ENCODE data around the gene TMC1. TPM values are rescaled to one million over a fixed set of nuclear protein-coding genes. Genes with fewer than 3 reads are reported as not detected.

Gene TMC1
- total RNA-seq, 1 experiment from 2014 or later: not detected

DNA sequence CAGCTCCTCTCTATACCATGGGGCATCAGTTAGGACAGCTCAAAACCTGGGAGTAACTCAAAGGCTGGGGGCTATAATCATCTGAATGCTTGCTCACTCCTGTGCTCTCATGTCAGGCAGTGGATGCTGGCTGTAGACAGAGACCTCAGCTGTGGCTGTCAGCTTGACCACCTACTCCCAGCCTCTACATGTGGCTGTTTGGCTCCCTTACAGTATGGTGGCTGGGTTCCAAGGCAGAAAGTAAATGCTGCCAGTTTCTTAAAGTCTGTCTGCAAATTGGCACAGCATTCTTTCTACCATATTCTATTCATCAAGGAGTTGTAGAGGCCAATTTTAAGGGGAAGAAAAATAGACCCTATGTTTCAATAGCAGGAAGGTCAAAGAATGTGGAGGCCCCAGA lies 66.9 kb downstream of the TMC1 start:
- Histone ChIP-seq H3K27me3 (no peaks in the 10 kb centered on the region), H3K36me3 (no peaks in the 10 kb centered on the region), H3K4me3 (no peak overlapping the region), H3K9me3 (no peaks in the 10 kb centered on the region)
- DNase-seq: peak; percentile 48

DNA sequence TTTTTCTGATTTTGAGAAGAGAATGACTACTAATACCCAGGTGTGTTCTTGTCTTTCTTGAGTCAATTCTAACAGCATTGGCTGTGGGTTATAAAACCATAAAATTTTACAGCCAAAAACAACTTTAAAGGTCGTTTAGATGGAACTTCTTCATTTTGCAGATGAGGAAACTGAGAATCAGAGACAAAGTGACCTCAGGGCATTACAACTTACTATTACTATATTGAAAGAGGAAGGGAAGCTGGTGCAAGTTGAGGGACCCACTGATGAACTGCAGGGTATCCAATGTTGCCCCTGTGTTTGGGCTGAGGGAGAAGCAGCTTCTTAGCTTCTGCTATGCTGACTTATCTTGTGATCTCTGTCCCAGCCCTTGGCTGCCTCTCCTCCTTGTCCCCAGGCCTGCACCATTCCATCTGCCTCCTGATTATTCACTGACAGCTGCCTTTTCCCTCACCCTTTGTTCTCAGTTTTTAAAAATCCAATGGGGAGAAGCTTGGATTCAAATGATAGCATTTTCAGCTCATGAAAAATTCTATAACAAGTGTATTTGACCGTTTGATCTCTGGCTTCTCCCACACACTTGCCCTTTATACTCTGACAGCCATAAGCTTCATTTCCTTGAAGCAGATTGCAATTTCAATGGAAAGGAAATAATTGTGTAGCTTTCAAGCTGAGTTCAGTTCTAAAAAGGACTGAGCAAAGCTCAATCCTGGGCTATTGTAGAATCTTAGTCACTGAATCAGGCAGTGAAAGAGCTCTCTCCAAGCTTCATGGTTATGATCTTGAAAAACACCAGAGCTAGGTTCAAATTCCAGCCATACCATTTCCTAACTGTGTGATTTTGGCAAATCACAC lies 68.5 kb downstream of the TMC1 start:
- Histone ChIP-seq H3K36me3 (no peaks in the 10 kb centered on the region), H3K27me3 (no peaks in the 10 kb centered on the region)
- no peak for DNase-seq

DNA sequence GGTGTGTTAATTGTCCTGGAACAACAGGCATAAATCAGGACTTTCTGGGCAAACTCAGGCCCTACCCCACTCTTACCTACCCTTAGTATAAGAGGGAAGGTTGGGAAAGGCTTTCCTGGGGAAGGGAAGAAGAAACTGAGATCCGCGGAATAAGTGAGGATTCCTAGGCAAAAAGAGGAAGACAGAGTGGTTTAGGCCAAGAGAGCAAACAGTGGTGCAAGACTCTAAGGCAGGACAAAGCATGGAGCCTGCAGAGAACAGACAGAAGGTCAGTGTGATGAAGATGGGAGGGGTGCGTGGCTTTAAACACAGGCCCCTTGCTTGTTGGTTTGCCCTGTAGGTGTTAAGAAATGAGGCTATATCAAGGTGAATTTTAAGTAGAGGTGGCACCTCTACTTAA lies 69.4 kb downstream of the TMC1 start:
- Histone ChIP-seq H3K27me3 (no peaks in the 10 kb centered on the region), H3K9me3 (no peaks in the 10 kb centered on the region), H3K36me3 (no peaks in the 10 kb centered on the region), H3K4me3 (no peak overlapping the region)
- no peak for DNase-seq

More for the DNA sequence above, 68.5 kb downstream of the TMC1 start:
- no peak overlapping the region for H3K4me3 ChIP-seq
- H3K9me3 ChIP-seq: no peaks in the 10 kb centered on the region

DNA sequence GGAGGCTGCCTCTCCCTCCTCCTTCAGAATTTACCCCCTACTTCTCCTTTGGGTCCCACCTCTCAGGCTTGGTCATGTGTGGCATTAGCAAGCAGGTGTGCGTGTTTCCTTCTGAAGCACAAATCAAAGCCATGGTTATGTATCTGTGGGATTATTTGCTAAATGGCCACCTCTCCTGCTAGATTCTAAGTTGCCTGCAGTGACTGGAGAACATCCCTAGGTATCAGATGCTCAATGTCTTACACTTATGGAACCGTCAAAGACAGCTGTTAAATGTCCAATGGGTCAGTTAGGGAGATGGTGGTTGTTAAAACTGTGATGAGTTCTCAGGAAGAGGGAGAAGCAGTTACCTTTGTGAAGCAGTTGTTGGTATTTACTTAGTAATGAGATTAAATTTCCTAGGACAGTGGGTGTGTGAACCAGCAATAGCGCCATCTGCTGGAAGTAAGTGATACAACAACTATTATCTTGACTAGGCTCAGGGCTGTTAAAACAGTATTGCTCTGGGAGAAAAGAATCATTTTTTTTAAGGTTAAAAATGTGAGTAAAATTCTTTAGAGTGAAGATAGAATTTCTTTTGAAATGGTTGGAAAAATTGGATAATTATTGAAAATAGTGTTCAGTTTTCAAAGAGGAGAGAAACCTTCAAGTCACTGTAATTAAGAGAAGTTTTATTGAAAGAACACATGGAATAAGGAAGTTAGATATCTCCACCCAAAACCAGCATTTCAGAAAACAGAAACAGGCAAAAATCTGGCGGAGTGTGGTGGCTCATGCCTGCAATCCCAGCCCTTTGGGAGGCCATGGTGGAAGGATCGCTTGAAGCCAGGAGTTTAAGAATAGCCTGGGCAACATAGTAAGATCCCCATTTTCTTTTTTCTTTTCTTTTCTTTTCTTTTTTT lies 71.3 kb downstream of the TMC1 start:
- H3K36me3 ChIP-seq: no peaks in the 10 kb centered on the region
- no peak for DNase-seq
- no peak overlapping the region for H3K4me3 ChIP-seq
- H3K27me3 ChIP-seq: no peaks in the 10 kb centered on the region
- no peaks in the 10 kb centered on the region for H3K9me3 ChIP-seq

DNA sequence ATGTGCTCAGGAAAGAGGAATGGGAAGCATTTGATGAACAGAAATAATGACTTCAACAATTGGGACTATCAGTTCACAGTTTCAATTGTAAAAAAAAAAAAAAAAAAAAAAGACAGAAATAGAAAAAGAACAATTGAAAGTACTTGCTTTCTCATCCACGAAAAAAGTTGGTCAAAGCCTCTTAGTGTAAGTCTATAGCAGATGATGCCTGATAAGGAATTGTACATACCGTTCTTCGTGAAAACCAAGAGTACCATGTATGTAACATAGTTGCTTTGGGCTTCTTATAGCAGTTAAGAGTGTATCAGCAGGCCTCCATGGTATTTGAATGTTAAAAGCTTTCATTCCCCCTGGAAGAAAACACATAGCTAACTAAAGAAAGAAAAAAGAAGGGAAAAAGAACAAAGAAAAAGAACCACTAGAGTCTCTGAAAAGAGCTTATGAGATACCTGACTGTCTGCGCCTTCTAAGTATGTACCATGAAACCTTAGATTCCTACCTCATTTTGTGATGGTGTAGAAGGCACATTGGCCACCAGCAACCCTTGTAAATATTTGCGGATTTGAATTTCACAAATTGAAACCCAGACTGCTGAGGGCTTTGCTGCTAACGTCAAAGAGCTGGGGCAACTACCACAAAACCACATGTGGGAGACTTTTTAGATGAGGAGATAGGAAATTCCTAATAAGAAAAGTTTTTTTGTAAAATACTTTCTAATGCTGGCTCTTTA lies 75.2 kb downstream of the TMC1 start:
- no peak for DNase-seq
- H3K36me3 ChIP-seq: no peaks in the 10 kb centered on the region
- H3K9me3 ChIP-seq: no peaks in the 10 kb centered on the region
- no peaks in the 10 kb centered on the region for H3K27me3 ChIP-seq
- no peak overlapping the region for H3K4me3 ChIP-seq

DNA sequence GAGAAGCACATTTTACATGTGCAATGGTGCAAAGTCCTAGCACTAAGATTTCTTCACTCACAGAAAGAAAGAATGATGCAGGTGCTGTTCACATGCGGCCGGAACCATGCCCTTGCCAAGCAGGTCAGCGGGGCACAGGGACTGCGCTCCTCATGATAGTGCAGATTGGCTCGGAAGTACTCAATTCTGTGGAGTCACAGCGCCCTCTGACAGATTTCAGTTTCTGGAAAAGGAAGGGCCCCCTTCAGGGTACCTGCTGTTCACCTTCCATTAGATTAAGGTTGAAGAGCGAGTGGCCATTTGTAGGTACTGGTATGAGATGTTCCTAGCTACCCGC lies 75.7 kb downstream of the TMC1 start:
- no peak for DNase-seq
- Histone ChIP-seq H3K9me3 (no peaks in the 10 kb centered on the region), H3K36me3 (no peaks in the 10 kb centered on the region), H3K27me3 (no peaks in the 10 kb centered on the region), H3K4me3 (no peak overlapping the region)

DNA sequence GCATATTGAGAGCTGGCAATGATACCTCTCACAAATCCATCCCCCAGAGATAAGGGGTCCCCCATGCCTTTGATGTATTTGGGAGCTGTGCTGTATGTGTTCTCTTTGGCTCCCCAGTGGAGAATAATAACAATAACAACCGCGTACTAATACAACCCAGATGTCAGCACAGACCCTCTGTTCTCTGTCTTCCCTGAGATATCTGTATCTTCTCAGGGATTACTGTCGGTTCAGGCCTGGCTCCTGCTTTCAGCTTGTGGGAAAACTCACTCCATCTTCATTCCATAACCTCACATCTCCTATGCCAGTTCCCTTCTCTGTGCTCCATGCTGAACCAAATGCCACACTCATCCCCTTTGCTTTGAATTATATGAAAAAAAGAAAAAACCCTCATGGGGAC lies 76.2 kb downstream of the TMC1 start:
- Histone ChIP-seq H3K27me3 (no peaks in the 10 kb centered on the region), H3K4me3 (no peak overlapping the region), H3K36me3 (no peaks in the 10 kb centered on the region), H3K9me3 (no peaks in the 10 kb centered on the region)
- DNase-seq: no peak

DNA sequence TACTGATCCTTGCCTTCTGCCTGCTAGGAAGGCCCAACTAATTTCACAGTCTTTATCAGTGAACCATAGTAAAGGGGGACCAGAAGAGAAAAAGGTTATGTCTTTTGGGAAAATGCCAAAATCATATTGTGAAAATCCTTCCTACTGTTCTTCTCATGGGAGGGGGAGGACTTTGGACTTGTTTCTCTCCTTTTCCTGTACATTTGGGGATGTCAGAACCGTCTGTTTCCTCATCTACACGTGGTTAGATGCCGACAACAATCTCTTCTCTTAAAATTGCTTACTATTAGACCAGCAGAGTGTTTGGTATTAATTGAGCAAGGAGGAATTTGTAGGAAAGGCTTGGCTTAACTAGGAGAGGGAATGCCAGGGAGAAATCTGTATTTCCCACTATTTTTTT lies 77.2 kb downstream of the TMC1 start:
- Histone ChIP-seq H3K36me3 (no peaks in the 10 kb centered on the region), H3K27me3 (no peaks in the 10 kb centered on the region), H3K4me3 (no peak overlapping the region), H3K9me3 (no peaks in the 10 kb centered on the region)
- no peak for DNase-seq

DNA sequence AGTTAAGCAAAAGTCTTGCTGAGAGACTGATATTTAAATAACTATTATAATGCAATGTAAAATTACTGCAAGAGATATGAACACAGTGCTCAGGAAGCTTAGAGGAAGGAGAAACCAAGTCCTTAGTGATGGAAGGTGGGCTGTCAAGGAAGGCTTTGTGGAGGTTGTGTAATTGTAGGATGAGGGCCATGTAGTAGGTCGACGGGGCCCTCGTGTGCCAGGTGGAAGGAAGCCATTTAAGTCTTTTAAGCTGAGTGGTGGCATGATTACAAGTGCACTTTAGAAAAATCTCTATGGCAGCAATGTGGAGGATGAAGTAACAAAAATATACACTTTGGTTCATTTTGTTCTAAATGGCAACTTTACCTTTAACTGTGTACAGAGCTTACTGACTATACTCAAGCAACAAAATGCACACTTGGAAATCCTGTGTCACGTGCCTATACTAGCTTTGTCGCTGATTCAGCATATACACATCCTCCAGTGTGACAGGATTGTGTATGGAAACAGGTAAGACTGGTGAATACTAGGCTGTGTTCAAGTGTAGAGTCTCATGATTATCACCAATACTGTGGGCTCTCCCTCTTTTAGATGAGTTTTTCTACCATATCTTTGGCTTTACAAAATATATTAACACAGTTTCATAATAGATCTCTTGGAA lies 78.6 kb downstream of the TMC1 start:
- no peak for DNase-seq
- no peak overlapping the region for H3K4me3 ChIP-seq
- H3K27me3 ChIP-seq: no peaks in the 10 kb centered on the region
- no peaks in the 10 kb centered on the region for H3K9me3 ChIP-seq
- no peaks in the 10 kb centered on the region for H3K36me3 ChIP-seq

DNA sequence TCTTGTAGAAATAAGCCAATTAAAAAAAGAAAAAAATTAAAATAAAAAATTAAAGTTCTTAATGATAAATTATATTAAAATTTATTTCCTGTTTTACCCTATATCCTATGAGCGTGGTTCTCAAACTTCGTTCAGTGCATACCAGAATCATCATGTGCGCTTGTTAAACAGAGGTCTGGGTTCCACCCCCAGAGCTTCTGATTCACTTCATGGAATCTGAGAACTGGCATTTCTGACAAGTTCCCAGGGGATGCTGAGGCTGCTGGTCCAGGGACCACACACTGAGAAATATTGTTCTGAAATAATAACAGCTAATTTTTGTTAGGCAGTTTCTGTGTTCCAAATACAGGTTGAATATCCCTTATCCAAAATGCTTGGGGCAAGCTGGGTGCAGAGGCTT lies 79.3 kb downstream of the TMC1 start:
- Histone ChIP-seq H3K36me3 (no peaks in the 10 kb centered on the region), H3K4me3 (no peak overlapping the region), H3K9me3 (no peaks in the 10 kb centered on the region), H3K27me3 (no peaks in the 10 kb centered on the region)
- no peak for DNase-seq

DNA sequence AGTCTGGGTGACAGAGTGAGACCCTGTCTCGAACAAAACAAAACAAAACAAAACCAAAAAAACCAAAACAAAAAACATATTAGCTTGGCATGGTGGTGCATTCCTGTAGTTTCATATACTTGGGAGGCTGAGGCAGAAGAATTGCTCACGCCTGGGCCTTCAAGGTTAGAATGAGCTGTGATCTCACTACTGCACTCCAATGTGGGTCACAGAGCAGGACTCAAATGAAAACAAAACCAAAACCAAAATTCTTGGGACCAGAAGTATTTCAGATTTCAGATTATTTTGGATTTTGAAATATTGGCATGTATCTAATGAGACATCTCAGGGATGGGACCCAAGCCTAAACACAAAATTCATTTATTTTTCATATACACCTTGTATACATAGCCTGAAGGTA lies 80.2 kb downstream of the TMC1 start:
- H3K9me3 ChIP-seq: no peaks in the 10 kb centered on the region
- DNase-seq: no peak
- no peaks in the 10 kb centered on the region for H3K27me3 ChIP-seq
- H3K36me3 ChIP-seq: no peaks in the 10 kb centered on the region
- H3K4me3 ChIP-seq: no peak overlapping the region

DNA sequence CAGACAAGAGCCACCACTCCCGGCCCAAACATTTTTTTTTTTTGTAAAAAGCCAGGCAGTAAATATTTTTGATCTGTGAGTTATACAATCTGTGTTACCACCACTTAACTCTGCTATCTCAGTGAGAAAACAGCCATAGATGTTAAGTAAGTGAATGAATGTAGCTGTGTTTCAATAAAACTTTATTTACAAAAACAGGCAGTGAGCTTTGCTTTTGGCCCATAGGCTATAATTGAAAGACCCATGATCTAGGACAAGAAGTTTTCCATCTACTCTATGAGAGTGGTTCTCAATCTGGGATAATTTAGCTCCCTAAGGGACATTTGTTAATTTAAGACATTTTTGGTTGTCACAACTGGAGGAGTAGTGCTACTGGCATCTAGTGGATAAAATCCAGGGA lies 91.0 kb downstream of the TMC1 start:
- Histone ChIP-seq H3K27me3 (no peaks in the 10 kb centered on the region), H3K9me3 (no peaks in the 10 kb centered on the region), H3K36me3 (no peaks in the 10 kb centered on the region), H3K4me3 (no peak overlapping the region)
- DNase-seq: no peak

DNA sequence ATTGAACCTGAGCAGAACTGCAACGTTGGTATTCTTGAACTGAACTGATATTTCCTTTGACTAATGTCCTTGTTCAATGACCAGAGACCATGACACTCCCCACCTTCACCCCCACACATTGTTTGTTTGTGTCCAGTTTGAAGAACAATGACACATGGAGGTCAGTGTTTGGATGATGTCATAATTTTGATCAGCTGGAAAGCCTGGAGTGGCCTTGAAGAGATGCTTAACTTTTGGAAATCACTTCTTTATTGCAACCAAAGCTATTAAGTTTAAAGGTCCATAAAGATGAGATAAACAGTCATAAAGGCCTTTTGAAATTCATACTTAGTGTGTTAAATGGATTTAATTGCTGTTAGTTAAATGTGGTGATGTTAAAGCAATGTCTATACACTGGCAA lies 92.7 kb downstream of the TMC1 start:
- H3K27me3 ChIP-seq: no peaks in the 10 kb centered on the region
- H3K9me3 ChIP-seq: no peaks in the 10 kb centered on the region
- H3K36me3 ChIP-seq: no peaks in the 10 kb centered on the region
- DNase-seq: no peak
- H3K4me3 ChIP-seq: no peak overlapping the region

DNA sequence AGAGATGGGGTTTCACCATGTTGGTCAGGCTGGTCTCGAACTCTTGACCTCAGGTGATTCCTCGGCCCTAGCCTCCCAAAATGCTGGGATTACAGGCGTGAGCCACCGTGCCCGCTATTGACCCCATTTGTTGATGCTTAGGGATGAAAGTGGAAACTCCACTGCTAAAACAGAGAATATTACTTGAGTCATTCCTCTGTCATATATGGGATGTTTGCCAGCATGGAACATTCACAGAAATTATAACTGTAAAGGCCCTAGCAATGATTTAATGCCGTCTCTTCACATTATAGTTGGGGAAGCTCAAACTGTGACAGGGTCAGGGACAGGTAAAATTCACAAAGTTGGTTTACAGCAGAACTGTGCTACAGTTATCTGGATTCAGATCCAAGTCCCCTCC lies 94.5 kb downstream of the TMC1 start:
- Histone ChIP-seq H3K4me3 (no peak overlapping the region), H3K9me3 (no peaks in the 10 kb centered on the region), H3K36me3 (no peaks in the 10 kb centered on the region), H3K27me3 (no peaks in the 10 kb centered on the region)
- no peak for DNase-seq

DNA sequence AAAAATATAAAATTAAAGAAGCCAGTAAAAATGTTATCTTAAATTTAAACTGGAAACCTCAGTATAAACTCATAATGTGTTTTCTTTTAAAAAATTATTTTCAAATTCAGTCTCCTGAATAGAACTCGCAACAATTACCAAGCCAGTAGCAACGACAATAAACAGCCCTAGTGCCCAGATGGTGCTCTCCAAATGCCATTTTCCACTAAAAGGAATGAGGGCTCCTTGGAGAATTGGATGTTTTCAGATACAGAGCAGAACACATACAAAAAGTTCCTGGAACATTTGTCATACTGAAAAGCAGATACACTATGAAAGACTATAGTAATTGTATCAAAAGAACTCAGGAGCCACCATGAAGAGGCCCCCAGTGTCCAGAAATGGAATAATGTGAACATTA lies 97.4 kb downstream of the TMC1 start:
- Histone ChIP-seq H3K9me3 (no peaks in the 10 kb centered on the region), H3K36me3 (no peaks in the 10 kb centered on the region), H3K27me3 (no peaks in the 10 kb centered on the region), H3K4me3 (no peak overlapping the region)
- no peak for DNase-seq

DNA sequence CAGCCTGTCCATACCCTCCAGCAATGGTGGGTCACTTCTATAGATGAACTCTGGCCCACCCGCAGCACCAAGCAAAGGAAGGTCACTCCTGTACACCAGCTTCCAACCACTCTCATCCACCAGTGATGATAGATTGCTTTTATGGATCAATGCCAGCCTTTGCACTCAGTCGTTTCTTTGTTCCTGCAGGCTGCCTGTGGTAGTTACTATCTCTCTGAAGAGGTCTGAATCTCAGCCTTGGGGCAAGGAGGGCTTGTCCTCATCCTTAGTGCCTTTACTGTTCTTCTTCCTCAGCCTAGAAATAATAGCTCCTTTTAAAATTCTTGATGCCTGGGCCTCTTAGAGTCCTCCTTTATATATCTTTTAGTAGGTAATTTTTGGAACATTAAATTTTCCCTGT lies 100.8 kb downstream of the TMC1 start:
- DNase-seq: no peak

DNA sequence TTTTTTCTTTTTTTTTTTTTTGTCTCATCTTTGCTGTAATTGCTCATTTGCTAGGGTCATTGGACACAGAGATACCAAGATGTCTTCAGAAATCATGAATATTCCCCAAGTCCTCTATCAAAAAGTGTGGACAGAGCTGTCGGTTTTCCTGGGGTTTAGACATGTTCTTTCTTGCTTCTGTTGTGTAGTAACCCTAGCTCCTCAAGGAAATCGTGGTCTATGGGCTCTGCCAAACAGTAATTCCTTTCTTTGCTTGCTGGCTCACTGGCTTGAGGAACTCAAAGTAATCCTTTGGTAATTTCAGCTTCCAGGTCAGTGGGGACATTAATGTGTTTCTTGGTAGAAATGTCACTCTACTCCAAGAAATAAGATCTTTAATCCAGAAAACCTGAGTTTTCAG lies 101.7 kb downstream of the TMC1 start:
- no peaks in the 10 kb centered on the region for H3K9me3 ChIP-seq
- no peak overlapping the region for H3K4me3 ChIP-seq
- H3K36me3 ChIP-seq: no peaks in the 10 kb centered on the region
- H3K27me3 ChIP-seq: no peaks in the 10 kb centered on the region
- DNase-seq: no peak

More for the DNA sequence above, 100.8 kb downstream of the TMC1 start:
- Histone ChIP-seq H3K36me3 (no peaks in the 10 kb centered on the region), H3K9me3 (no peaks in the 10 kb centered on the region), H3K27me3 (no peaks in the 10 kb centered on the region), H3K4me3 (no peak overlapping the region)
